Jurkat, Clone E6-1 (cell line): ENCODE measurements around the gene RPRD1B.

Source experiments
- DNase-seq: peaks from one replicate; pipeline ENCODE4 v3.0.0-alpha.2; 2011; ENCODE audit warnings: low read depth, low spot score
- H3K4me3 ChIP-seq: 2 replicates; pipeline ENCODE4 v1.5.1; 2011; ENCODE audit warnings: mild to moderate bottlenecking, low read length, control low read depth, moderate library complexity

RPRD1B gene

GRCh38 chr20:38063911-38064530, 30.5 kb downstream of the RPRD1B start:
- H3K4me3 ChIP-seq, result no peak overlapping the region
- no peak for DNase-seq

GRCh38 chr20:38065764-38066375, 32.3 kb downstream of the RPRD1B start:
- no peak overlapping the region for H3K4me3 ChIP-seq
- no peak for DNase-seq

- no peak overlapping the region for H3K4me3 ChIP-seq
These were observed 33.6 kb downstream of the RPRD1B start for GRCh38 chr20:38066969-38067716.

GRCh38 chr20:38067717-38068365, 34.3 kb downstream of the RPRD1B start:
- no peak for DNase-seq
- no peak overlapping the region for H3K4me3 ChIP-seq

More at GRCh38 chr20:38066969-38067716, 33.6 kb downstream of the RPRD1B start:
- no peak for DNase-seq

- DNase-seq, result no peak
These were observed 39.4 kb downstream of the RPRD1B start for GRCh38 chr20:38072898-38073297.

GRCh38 chr20:38073307-38074071, 39.9 kb downstream of the RPRD1B start:
- H3K4me3 ChIP-seq, result no peak overlapping the region
- DNase-seq, result peak; percentile 46

More at GRCh38 chr20:38072898-38073297, 39.4 kb downstream of the RPRD1B start:
- H3K4me3 ChIP-seq, result no peak overlapping the region

GRCh38 chr20:38075161-38075998, 41.8 kb downstream of the RPRD1B start:
- DNase-seq, result no peak
- H3K4me3 ChIP-seq, result no peak overlapping the region

GRCh38 chr20:38076548-38076947, 43.0 kb downstream of the RPRD1B start:
- no peak for DNase-seq
- no peak overlapping the region for H3K4me3 ChIP-seq

GRCh38 chr20:38078084-38078483, 44.5 kb downstream of the RPRD1B start:
- no peak for DNase-seq
- no peak overlapping the region for H3K4me3 ChIP-seq

GRCh38 chr20:38079353-38079752, 45.8 kb downstream of the RPRD1B start:
- DNase-seq, result no peak

GRCh38 chr20:38081575-38081974, 48.0 kb downstream of the RPRD1B start:
- DNase-seq, result no peak
- no peak overlapping the region for H3K4me3 ChIP-seq

More at GRCh38 chr20:38079353-38079752, 45.8 kb downstream of the RPRD1B start:
- no peak overlapping the region for H3K4me3 ChIP-seq

GRCh38 chr20:38082894-38083293, 49.3 kb downstream of the RPRD1B start:
- no peak overlapping the region for H3K4me3 ChIP-seq
- DNase-seq, result no peak

- no peak for DNase-seq
- H3K4me3 ChIP-seq, result no peak overlapping the region
These were observed 49.9 kb downstream of the RPRD1B start for GRCh38 chr20:38083338-38084048.

- DNase-seq, result no peak
- no peak overlapping the region for H3K4me3 ChIP-seq
These were observed 50.9 kb downstream of the RPRD1B start for GRCh38 chr20:38084425-38084951.

GRCh38 chr20:38085026-38085425, 51.5 kb downstream of the RPRD1B start:
- H3K4me3 ChIP-seq, result no peak overlapping the region
- DNase-seq, result no peak

- no peak overlapping the region for H3K4me3 ChIP-seq
- no peak for DNase-seq
These were observed 56.0 kb downstream of the RPRD1B start for GRCh38 chr20:38089500-38089899.

- no peak for DNase-seq
- no peak overlapping the region for H3K4me3 ChIP-seq
These were observed 56.5 kb downstream of the RPRD1B start for GRCh38 chr20:38090061-38090460.
